HG02571 (cell line): Measurements from ENCODE around the gene C12orf43.

ENCODE experiments used
- ATAC-seq: cut with Tn5 transposase; IDR thresholded peaks from one replicate; pipeline ENCODE4 v1.9.1; 2021; ENCODE audit warnings: mild to moderate bottlenecking, moderate library complexity; ENCODE audit not compliant: unreplicated experiment

The C12orf43 gene

DNA sequence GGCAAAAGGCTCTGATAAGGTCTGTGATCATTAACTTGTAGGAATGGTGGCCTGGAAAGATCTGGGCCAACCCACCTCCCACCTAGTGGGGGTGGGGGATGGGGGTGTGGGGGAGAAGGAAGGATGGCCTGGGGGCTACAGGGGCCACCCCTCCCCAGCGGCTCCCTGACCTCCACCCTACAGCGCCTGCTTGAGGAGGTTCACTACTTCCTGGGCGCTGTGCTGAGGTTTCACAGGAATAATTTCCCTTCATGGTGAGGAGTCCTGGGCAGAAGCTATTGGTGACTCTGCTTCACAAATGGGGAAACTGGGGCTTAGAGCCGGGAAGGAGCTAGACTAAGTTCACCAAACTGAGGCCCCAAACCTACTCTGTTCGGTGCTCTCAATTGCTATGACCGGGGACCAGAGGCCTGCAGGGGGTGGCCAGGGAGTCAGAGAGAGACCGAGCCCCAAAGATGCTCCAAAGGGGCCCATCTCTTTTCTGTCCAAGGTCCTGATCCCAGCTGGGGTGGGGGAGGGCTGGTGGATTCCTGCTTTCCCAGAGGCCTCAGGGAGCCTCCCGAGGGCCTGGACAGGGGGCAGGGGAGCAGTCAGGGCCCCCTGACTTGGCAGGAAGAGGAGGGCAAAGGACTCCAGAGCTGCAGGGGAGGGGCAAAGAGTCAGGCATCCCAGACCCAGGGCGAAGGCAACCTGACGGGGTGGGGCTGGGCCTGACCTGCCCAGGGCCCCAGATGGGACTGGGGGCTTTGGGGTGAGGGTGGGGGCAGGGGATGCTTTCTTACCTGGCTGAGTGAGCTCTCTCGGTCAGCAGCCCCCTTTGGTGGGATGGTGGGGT lies 36.2 kb downstream of the C12orf43 start:
- ATAC-seq = no peak

DNA sequence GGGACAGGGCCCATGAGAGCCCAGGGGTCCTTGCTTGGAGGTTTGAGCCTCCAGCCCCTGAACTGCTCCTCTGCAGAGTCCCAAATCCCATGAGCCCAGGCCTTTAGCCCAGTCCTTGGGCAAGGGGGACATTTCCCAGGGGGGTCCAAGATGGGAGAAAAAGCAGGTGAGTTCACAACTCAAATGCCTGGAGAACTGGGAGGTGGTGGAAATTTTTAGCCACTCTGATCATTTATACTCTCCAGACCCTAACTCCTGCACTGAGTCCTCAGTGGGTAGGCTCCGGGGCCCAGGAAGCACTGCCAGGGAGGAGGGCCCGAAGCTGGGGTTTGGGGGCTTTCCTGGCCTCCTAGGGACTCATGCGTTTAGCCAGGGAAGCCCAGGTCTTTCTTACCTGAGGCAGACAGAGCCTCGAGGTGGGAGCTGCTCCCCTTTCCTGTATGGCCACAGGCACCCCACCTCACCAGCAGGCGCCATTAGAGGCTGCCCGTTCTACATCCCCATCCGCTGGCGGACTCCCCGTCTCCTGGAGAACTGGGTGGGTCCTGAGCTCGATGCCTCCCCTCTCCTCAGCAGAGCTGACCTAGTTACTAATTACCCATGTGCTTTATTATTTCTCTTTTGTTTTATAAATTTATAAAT lies 36.9 kb downstream of the C12orf43 start:
- ATAC-seq = no peak

DNA sequence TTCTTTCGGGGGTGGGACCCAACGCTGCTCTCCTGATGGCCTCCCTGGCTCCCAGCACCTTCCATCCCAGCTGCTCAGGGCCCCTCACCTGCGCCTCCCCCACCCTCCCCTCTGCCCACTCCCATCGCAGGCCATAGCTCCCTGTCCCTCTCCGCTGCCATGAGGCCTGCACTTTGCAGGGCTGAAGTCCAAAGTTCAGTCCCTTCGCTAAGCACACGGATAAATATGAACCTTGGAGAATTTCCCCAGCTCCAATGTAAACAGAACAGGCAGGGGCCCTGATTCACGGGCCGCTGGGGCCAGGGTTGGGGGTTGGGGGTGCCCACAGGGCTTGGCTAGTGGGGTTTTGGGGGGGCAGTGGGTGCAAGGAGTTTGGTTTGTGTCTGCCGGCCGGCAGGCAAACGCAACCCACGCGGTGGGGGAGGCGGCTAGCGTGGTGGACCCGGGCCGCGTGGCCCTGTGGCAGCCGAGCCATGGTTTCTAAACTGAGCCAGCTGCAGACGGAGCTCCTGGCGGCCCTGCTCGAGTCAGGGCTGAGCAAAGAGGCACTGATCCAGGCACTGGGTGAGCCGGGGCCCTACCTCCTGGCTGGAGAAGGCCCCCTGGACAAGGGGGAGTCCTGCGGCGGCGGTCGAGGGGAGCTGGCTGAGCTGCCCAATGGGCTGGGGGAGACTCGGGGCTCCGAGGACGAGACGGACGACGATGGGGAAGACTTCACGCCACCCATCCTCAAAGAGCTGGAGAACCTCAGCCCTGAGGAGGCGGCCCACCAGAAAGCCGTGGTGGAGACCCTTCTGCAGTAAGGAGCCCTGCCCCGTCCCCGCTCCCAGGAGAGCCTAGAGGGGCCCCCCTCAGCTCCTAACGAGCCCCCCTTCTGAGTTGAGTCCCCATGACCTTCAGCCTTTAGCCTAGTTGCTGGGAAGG lies 37.7 kb downstream of the C12orf43 start, which contains the start of gene HNF1A:
Gene HNF1A (plus strand): TSS at position 248 of the 924 bp plus-strand sequence. CDS start 226 bp downstream, at position 474.
- ATAC-seq = no peak

DNA sequence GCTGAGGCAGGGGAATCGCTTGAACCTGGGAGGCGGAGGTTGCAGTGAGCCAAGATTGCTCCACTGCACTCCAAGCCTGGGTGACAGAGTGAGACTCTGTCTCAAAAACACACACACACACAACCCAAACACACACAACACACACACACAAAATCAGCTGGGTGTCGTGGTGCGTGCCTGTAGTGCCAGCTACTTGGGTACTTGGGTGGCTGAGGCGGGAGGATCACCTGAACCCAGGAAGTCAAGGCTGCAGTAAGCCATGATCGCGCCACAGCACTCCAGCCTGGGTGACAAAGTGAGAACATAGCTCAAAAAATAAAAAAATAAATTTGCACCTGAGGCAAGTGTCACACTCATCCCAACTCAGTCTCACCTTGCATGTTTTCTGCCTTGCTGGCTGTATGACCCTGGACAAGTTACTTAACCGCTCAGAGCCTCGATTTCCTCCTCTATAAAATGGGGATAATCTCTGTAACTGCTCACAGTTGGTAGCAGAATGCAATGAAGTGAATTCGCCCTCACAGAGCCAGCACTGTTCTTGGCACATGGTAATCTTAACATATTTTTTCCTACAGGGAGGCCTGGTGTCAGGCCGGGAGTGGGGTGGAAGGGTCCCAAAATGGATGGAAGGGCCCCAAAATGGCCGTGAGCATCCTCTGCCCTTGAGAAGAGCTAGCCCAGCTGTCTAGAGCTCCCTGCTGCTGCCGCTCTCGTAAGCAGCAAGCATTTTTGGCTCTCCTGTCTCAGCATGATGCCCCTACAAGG lies 38.6 kb downstream of the C12orf43 start:
- no peak for ATAC-seq

DNA sequence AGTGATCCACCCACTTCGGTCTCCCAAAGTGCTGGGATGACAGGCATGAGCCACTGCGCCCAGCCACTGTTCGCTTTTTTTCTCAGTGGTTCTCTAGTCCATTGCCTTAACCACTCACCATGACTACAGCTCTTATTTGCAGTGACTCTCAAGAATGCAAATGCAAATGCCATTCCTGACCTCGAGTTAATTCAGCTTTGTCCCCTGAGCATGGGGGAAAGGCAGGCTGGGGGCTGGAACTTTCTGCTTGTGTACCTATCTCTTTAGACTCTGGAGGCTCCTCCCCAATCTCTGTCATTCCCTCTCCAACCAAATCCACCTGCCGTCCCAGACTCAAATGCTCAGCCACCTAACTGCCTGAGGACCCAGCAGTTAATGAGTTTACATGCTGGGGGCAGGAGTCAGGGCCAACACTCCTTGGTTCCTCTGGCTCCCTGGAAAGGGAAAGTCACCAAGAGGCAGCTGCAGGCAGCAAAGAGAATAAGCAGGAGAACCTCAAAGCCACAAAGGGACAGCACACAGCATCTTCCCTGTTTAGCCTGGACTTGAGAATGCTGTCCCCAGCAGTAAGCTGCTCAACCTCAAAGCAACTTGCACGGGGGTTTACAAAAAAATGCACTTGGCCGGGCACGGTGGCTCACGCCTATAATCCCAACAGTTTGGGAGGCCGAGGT lies 43.3 kb downstream of the C12orf43 start:
- ATAC-seq = no peak

DNA sequence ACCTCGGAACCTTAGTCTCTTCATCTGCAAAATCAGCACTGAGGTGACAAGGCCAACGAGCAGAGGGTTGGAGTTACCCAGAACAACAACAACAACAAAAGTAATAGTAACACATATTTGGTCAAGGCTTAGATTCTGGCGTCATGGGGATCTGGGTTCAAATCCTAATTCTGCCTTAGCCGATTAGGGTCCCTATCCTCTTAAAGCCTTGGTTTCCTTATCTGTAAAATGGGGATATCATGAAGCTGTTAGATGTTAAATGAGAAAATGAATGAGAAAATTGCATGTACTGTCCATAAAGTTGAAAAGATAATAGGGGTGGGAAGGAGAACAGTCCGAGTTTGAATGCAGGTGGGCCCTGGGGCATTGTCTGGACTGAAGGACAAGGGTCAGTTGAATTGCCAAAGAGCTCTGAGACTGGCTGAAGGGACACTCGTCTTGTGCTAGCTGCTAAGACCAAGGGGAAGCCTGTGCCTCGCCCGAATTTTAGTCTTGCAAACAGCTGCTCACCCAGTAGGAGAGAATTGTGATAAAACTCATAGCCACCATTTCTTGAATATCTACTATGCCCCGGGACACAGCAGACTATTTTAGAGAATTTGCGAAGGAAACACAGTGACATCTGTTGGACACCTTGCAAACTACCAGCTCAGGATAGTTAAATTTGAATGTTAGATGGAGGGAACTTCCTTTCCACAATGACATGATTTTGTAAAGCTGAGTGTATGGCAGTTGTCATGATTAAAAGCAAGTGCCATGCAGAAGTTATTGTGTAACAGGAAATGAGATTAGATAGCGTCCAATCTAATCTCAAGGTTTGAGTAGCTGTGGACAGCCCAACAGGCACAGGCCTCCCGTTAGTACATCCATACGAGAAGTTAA lies 44.7 kb downstream of the C12orf43 start:
- no peak for ATAC-seq

DNA sequence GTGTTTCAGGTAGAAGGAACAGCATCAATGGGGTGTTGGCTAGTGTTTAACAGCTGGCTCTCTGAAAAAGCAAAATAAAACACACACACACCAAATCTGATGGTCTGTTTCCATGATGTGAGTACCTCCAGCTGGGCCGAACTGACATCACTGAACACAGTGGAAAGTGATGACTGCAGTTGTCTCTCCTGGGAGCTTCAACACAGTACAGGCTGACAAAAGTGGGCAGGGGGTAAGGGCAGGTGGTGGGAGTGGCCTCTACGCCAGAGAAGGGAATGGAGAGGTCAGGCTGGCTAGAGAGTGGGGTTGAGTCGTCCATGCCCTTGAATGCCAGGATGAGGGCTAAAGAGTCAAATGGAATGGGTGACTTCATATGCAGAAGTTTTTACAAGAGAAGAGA lies 46.0 kb downstream of the C12orf43 start:
- ATAC-seq = no peak

DNA sequence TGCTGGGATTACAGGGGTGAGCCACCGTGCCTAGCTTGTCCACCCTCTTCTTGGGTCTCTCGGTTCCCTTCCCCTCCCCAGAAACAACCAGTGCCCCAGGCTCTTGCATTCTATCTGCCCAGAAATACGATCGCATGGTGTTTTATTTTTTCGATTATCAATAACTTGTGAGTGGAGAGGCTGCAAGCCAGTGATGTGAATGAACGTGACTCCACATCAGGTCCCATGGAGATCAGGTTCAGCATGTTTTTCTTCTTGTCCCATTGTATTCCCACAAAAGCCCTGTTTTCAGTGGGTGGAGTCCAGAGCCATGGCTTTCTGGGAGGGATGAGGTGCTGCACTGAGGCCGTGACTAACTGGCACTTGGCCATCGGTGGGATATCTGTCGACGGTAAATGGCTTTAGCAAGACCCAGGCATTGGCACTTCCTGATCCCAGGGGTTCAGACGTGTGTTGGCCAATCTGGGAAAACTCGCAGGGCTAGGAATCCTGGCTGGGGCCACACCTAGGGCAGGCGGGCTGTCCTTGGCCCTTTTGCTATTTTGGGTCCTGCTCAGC lies 50.7 kb downstream of the C12orf43 start:
- ATAC-seq = no peak

DNA sequence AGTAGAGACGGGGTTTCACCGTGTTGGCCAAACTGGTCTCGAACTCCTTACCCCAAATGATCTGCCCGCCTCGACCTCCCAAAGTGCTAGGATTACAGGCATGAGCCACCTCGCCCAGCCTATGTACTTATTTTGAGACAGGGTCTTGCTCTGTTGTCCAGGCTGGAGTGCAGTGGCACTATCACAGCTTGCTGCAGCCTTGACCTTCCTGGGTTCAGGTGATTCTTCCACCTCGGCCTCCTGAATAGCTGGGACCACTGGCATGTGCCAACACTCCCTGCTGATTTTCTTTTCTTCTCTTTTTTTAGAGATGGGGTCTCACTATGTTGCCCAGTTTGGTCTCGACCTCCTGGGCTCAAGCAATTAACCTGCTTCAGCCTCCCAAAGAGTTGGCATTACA lies 52.0 kb downstream of the C12orf43 start:
- ATAC-seq = no peak

DNA sequence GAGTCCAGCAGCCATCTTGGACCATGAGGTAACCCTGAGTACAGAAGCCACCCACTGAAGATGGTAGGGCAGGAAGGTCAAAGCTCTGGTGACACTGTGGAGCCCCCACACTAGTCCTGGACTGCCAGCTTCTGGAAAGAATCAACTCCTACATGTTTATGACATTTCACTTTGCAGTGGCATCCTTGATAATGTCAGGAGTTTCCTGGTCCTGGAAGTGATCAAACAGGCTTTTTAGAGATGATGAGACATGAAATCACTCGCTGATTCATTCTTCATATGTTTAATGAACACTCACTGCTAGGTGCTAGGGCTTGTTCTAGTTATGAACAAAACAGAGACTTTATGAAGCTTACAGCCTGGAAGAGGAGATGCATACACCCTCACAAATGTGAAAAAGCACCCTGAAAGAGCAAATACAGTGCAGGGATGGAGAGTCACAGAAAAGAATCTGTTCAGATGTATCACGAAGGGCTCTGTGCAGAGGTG lies 53.7 kb downstream of the C12orf43 start:
- ATAC-seq = no peak

DNA sequence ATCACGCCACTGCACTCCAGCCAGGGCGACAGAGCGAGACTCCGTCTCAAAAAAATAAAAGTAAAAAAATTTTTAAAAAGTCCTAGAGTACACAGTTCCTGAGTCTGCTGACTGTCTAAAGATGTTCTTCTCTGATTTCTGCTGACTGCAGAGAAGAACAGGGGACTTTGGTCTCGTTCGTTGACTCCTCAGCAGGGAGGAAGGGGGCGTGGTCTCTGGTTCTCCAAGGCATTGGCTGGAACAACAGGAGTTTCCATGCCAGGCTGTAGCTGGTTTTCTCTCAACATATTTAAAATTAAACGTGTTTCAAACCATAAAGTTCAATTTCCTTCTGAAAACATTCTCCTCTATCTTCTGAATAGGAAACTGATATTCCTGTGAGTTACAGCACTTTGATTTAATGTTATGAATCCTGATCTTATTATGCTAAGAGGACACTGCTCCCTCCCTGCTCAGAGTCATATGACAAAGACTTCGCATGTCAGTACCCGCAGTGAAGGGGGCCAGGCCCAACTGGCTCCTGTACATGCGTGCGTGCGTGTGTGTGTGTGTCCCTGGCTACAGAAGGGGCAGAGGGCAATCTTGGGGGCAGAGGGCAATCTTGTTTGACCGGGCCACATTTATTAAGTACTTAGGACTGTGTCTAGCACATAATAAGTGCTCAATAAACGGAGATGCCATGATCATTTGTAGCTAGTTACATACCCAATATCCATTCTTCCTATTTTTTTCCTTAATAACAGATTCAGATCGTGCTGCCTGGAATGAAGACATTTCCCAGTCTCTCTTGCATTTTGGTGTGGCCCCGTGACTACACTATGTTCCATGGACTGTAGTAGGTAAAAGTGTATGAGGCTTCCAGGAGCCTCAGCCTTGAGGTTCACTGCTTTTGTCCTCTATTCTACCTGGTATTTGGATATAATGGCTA lies 54.4 kb downstream of the C12orf43 start:
- no peak for ATAC-seq

DNA sequence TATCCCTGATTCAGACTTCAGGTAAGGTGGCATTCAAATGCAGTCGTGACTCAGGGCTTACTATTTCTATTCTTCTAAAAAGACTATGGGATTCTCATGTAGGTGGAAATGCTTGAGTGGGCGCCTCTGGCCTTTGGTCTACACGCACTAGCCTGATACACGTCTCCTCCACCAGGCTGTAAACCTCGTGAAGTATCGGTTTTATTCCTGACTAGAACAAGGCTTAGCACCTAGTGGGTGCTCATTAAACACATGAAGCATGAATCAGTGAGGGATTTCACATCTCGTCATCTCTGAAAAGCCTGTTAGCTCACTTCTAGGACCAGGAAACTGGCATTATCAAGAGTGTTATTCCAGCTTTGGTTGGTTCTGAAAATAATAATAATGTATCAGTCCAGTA lies 55.6 kb downstream of the C12orf43 start:
- ATAC-seq = no peak

DNA sequence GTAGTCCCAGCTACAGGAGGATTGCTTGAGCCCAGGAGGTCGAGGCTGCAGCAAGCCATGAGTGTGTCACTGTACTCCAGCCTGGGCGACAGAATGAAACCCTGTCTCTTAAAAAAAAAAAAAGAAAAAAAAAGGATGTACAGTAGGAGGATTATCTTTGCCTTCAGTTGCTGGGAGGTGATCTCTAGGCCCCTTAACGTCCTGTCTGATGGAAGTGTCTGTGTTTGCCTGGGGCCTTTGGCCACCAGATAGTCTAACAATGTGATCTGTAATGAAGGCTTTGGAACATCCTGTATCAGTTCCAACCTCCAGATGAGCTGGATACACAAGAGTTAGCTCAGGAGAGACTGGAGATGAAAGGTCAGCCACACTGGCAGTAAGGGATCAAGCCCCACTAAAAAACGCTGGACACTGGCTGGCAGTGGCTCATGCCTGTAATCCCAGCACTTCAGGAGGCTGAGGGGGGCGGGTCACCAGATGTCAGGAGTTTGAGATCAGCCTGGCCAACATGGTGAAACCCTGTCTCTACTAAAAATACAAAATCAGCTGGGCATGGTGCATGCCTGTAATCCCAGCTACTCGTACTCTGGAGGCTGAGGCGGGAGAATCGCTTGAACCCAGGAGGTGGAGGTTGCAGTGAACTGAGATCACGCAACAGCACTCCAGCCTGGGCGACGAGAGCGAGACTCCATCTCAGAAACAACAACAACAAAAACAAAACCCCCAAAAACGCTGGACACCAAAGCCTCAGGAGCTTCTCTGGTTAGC lies 57.0 kb downstream of the C12orf43 start:
- no peak for ATAC-seq

DNA sequence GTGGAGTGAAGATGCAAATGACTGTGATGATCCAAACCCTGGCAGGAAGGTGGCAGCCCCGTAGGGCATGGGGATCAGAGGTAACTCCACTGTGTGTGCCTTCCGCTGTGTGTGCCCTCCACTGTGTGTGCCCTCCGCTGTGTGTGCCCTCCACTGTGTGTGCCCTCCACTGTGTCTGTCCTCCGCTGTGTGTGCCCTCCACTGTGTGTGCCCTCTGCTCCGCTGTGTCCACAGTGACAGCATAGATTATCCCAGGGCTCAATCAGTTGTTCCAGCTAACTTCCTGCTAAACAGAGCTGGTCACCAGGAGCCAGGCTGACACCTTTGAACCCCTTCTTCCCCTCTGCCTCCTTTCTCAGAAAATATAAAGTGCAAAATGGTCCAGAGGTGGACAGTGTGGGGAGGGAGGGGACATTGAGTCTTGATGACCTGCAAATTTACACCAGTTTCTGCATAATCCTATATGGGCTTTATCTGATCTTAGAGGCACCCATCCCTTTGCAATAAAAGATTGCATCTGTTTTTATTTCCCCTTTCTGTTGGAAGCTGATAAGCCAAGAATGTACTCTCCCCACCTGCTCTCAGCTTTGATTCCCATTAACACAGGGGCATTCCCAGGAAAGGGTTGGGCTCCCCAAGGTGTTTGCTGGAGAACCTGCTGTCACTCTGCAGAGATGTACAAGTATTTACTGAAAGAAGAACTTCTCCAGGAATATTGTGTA lies 59.5 kb downstream of the C12orf43 start:
- ATAC-seq = no peak

DNA sequence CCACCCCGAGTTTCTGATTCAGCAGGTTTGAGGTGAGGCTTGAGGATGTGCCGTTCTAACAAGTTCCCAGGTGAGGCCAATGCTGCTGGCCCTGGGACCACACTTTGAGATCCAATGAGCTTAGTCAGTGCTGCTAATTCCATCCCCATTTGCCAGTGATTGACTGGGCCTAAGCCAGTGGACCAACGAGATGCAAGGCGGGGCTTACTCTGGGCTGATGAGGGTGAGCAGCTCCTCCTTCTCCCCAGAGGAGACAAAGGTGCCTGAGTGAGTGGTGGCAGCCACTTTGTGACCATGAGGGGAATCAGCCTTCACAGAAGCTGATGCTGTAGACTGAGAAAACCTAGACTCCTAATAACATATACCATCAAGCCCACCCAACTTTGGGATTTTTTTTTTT lies 61.1 kb downstream of the C12orf43 start:
- no peak for ATAC-seq

DNA sequence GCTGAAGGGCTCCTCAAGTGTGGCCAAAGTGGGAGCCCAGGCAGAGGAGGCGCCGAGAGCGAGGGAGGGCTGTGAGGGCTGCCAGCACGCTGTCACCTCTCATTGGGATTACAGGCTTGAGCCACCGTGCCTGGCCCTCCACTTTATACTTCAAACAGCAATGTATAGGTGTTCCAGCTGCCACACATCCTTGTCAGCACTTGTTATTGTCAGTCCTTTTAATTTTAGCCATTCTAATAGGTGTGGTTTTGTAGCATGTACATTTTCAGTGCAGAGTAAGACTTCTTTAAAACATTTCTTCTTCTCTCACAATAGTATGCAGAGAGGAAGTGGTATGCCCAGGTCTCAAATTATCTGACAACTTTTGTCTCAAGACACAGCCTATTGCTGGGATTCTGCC lies 65.5 kb downstream of the C12orf43 start:
- ATAC-seq = no peak
